HG03571 (cell line): ENCODE results near the gene LAX1.
"Not testable (repeated sequence)": the region's sequence is repeated elsewhere in the genome, so short reads cannot be mapped to it uniquely, and the experiment has no call there.

Source experiments
- ATAC-seq: cut with Tn5 transposase; IDR thresholded peaks from one replicate; pipeline ENCODE4 v1.9.1; 2021; ENCODE audit not compliant: unreplicated experiment

Gene LAX1

GRCh38 chr1:203765029-203765837 lies at the start of gene LAX1:
Gene LAX1, plus strand, starts transcription at chr1:203765183. Its CDS starts 383 bp downstream, at chr1:203765566.
- no peak for ATAC-seq

GRCh38 chr1:203717120-203717519 lies 47.9 kb upstream of the LAX1 start:
- ATAC-seq: no peak

GRCh38 chr1:203720242-203720641 lies 44.7 kb upstream of the LAX1 start:
- ATAC-seq: no peak

GRCh38 chr1:203722909-203723308 lies 42.1 kb upstream of the LAX1 start:
- no peak for ATAC-seq

- ATAC-seq: no peak
These were observed 38.5 kb upstream of the LAX1 start for GRCh38 chr1:203726417-203726867.

GRCh38 chr1:203733009-203733863 lies 31.7 kb upstream of the LAX1 start:
- no peak for ATAC-seq

- no peak for ATAC-seq
These were observed 22.5 kb upstream of the LAX1 start for GRCh38 chr1:203742436-203742835.

- ATAC-seq: no peak
These were observed 21.9 kb upstream of the LAX1 start for GRCh38 chr1:203743091-203743571.

GRCh38 chr1:203744075-203744972 lies 20.7 kb upstream of the LAX1 start:
- ATAC-seq: no peak

GRCh38 chr1:203746281-203746680 lies 18.7 kb upstream of the LAX1 start:
- ATAC-seq: no peak

- ATAC-seq: no peak
These were observed 13.9 kb upstream of the LAX1 start for GRCh38 chr1:203751051-203751450.

GRCh38 chr1:203751618-203752361 lies 13.2 kb upstream of the LAX1 start:
- ATAC-seq: not testable (repeated sequence)

GRCh38 chr1:203754455-203754864 lies 10.5 kb upstream of the LAX1 start:
- no peak for ATAC-seq

GRCh38 chr1:203756036-203756435 lies 8.9 kb upstream of the LAX1 start:
- ATAC-seq: no peak

- not testable (repeated sequence) for ATAC-seq
These were observed 6.2 kb upstream of the LAX1 start for GRCh38 chr1:203758749-203759148.

GRCh38 chr1:203760506-203760905 lies 4.5 kb upstream of the LAX1 start:
- no peak for ATAC-seq

GRCh38 chr1:203761958-203762357 lies 3.0 kb upstream of the LAX1 start:
- not testable (repeated sequence) for ATAC-seq

- no peak for ATAC-seq
These were observed 1.5 kb upstream of the LAX1 start for GRCh38 chr1:203763505-203763904.

- no peak for ATAC-seq
These were observed 616 bp upstream of the LAX1 start for GRCh38 chr1:203764105-203765028.
